IMR-90 (cell line): ENCODE results near the gene PYCARD. TPM values are rescaled to one million over a fixed set of nuclear protein-coding genes. Genes with fewer than 3 reads are reported as not detected.

Source experiments
- ATAC-seq: fragments of 200-7000 bp; cut with Tn5 transposase; 2 replicates; pipeline ENCODE4 v1.9.1; 2020; ENCODE audit warnings: low read depth, mild to moderate bottlenecking, moderate library complexity
- BruUV-seq: library from RNA; stranded (reverse); fragments of 400-500 nt; replicated peaks from 2 replicates; lab custom pipeline; 2021; lab: Mats Ljungman, UMichigan
- CTCF ChIA-PET: fragments of 300-600 bp; formaldehyde crosslinking; extraction: SDS; loops from one replicate; lab custom pipeline; 2021; ENCODE audit warnings: antibody characterized with exemption; lab: Yijun Ruan, JAX
- POLR2A ChIA-PET: fragments of 300-600 bp; sonication (Branson Sonifier 250); formaldehyde crosslinking; loops from one replicate; lab custom pipeline; 2022; ENCODE audit warnings: antibody characterized with exemption; ENCODE audit not compliant: unreplicated experiment; lab: Charles Lee
- DNase-seq: peaks from one replicate; pipeline ENCODE4 v3.0.0; 2013
- H2AFZ ChIP-seq: replicated peaks from 2 replicates; pipeline ENCODE3; 2013; ENCODE audit warnings: low read length, mild to moderate bottlenecking; ENCODE audit not compliant: poor library complexity
- H2AK5ac ChIP-seq: 2 replicates; pipeline ENCODE4 v1.6.1; 2013; ENCODE audit warnings: low read depth, low read length, inconsistent platforms
- H2AK9ac ChIP-seq: replicated peaks from 2 replicates; pipeline ENCODE3; 2013; ENCODE audit warnings: mild to moderate bottlenecking, low read depth, low read length, moderate library complexity; ENCODE audit not compliant: poor library complexity
- H2BK120ac ChIP-seq: 2 replicates; pipeline ENCODE4 v1.6.1; 2013; ENCODE audit warnings: low read depth, low read length, inconsistent platforms
- H2BK15ac ChIP-seq: 3 replicates; pipeline ENCODE4 v1.6.1; 2013; ENCODE audit warnings: low read depth, low read length, inconsistent platforms
- H2BK20ac ChIP-seq: 2 replicates; pipeline ENCODE4 v1.6.1; 2013; ENCODE audit warnings: low read depth, mild to moderate bottlenecking, inconsistent platforms, low read length, moderate library complexity
- H2BK5ac ChIP-seq: 2 replicates; pipeline ENCODE4 v1.6.1; 2013; ENCODE audit warnings: mild to moderate bottlenecking, low read depth, low read length, inconsistent platforms; ENCODE audit not compliant: poor library complexity, severe bottlenecking
- H3K14ac ChIP-seq: replicated peaks from 2 replicates; pipeline ENCODE4 v1.6.1; 2013; ENCODE audit warnings: low read depth, low read length, inconsistent platforms
- H3K18ac ChIP-seq: 2 replicates; pipeline ENCODE4 v1.6.1; 2013; ENCODE audit warnings: low read depth, low read length, control low read depth
- H3K23ac ChIP-seq: 2 replicates; pipeline ENCODE4 v1.6.1; 2013; ENCODE audit warnings: low read depth, low read length, inconsistent platforms
- H3K27ac ChIP-seq: 2 replicates; pipeline ENCODE4 v1.5.1; 2013; ENCODE audit warnings: mild to moderate bottlenecking, control low read depth, low read length; ENCODE audit not compliant: insufficient read depth
- H3K27me3 ChIP-seq: 2 replicates; pipeline ENCODE4 v1.6.1; 2013; ENCODE audit warnings: low read length; ENCODE audit not compliant: control insufficient read depth, insufficient read depth
- H3K36me3 ChIP-seq: 2 replicates; pipeline ENCODE4 v1.6.1; 2013; ENCODE audit warnings: low read length, mixed read lengths; ENCODE audit not compliant: control insufficient read depth, insufficient read depth
- H3K4ac ChIP-seq: 2 replicates; pipeline ENCODE4 v1.6.1; 2013; ENCODE audit warnings: low read depth, low read length, inconsistent platforms
- H3K4me1 ChIP-seq: 2 replicates; pipeline ENCODE4 v1.6.1; 2013; ENCODE audit warnings: low read length, mixed read lengths; ENCODE audit not compliant: control insufficient read depth, insufficient read depth
- H3K4me2 ChIP-seq: 2 replicates; pipeline ENCODE4 v1.6.1; 2013; ENCODE audit warnings: low read depth, mild to moderate bottlenecking, control low read depth, low read length, moderate library complexity
- H3K4me3 ChIP-seq: 2 replicates; pipeline ENCODE4 v1.5.1; 2013; ENCODE audit warnings: low read depth, mild to moderate bottlenecking, control low read depth, low read length, moderate library complexity; ENCODE audit not compliant: insufficient read depth
- H3K56ac ChIP-seq: 2 replicates; pipeline ENCODE4 v1.6.1; 2013; ENCODE audit warnings: low read length, inconsistent platforms; ENCODE audit not compliant: insufficient read depth; ENCODE audit errors: extremely low read depth
- H3K79me1 ChIP-seq, 2 experiments: 2 replicates each; pipeline ENCODE4 v1.6.1; 2013; ENCODE audit warnings: low read length in 2 of 2, inconsistent platforms in 1 of 2, low read depth in 1 of 2
- H3K9ac ChIP-seq: 2 replicates; pipeline ENCODE4 v1.6.1; 2013; ENCODE audit warnings: low read depth, low read length, control low read depth
- H3K9me1 ChIP-seq: 2 replicates; pipeline ENCODE4 v1.6.1; 2013; ENCODE audit warnings: low read length, inconsistent platforms; ENCODE audit not compliant: insufficient read depth
- H3K9me3 ChIP-seq: 2 replicates; pipeline ENCODE4 v1.6.1; 2013; ENCODE audit warnings: low read length; ENCODE audit not compliant: control insufficient read depth, insufficient read depth
- H4K20me1 ChIP-seq: 2 replicates; pipeline ENCODE4 v1.6.1; 2013; ENCODE audit warnings: low read length, inconsistent platforms; ENCODE audit not compliant: insufficient read depth
- H4K5ac ChIP-seq: 2 replicates; pipeline ENCODE4 v1.6.1; 2013; ENCODE audit warnings: mild to moderate bottlenecking, low read depth, low read length, control low read depth
- H4K8ac ChIP-seq, 2 experiments: 2 replicates each; pipeline ENCODE4 v1.6.1; 2013; ENCODE audit warnings: low read depth in 2 of 2, low read length in 2 of 2, control low read depth in 1 of 2, inconsistent platforms in 1 of 2
- H4K91ac ChIP-seq: 2 replicates; pipeline ENCODE4 v1.6.1; 2013; ENCODE audit warnings: low read depth, low read length, inconsistent platforms; ENCODE audit not compliant: insufficient read depth
- BHLHE40 ChIP-seq: fragments of 150-350 bp; IDR thresholded peaks from 2 replicates; pipeline ENCODE4 v1.6.1; 2016; ENCODE audit warnings: mild to moderate bottlenecking, low read depth, low read length
- CEBPB ChIP-seq: IDR thresholded peaks from 2 replicates; pipeline ENCODE4 v1.6.1; 2012; ENCODE audit warnings: low read depth, low read length, improper control_type of control experiment
- CHD1 ChIP-seq: IDR thresholded peaks from 2 replicates; pipeline ENCODE4 v1.6.1; 2012; ENCODE audit warnings: low read depth, low read length, improper control_type of control experiment
- CTCF ChIP-seq: conservative IDR thresholded peaks from 2 replicates; pipeline ENCODE4 v1.5.1; 2012; ENCODE audit warnings: mild to moderate bottlenecking, low read depth, low read length, improper control_type of control experiment
- ELK1 ChIP-seq: fragments of 150-350 bp; IDR thresholded peaks from 2 replicates; pipeline ENCODE4 v1.6.1; 2016; ENCODE audit warnings: low read depth, mild to moderate bottlenecking, low read length, moderate library complexity, borderline replicate concordance
- FOS ChIP-seq: fragments of 150-350 bp; IDR thresholded peaks from 2 replicates; pipeline ENCODE4 v1.6.1; 2016; ENCODE audit warnings: low read depth, low read length
- MAFK ChIP-seq: IDR thresholded peaks from 2 replicates; pipeline ENCODE4 v1.6.1; 2012; ENCODE audit warnings: low read depth, low read length, improper control_type of control experiment
- MAZ ChIP-seq: IDR thresholded peaks from 2 replicates; pipeline ENCODE4 v1.6.1; 2012; ENCODE audit warnings: low read depth, mild to moderate bottlenecking, low read length, improper control_type of control experiment, moderate library complexity, borderline replicate concordance
- MXI1 ChIP-seq: IDR thresholded peaks from 2 replicates; pipeline ENCODE4 v1.6.1; 2012; ENCODE audit warnings: low read depth, mild to moderate bottlenecking, low read length, moderate library complexity, borderline replicate concordance
- NFE2L2 ChIP-seq: fragments of 150-350 bp; IDR thresholded peaks from 2 replicates; pipeline ENCODE4 v1.6.1; 2016; ENCODE audit warnings: low read depth, mild to moderate bottlenecking, low read length
- POLR2A ChIP-seq: IDR thresholded peaks from 2 replicates; pipeline ENCODE4 v1.6.1; 2012; ENCODE audit warnings: mild to moderate bottlenecking, low read depth, low read length
- RAD21 ChIP-seq: IDR thresholded peaks from 2 replicates; pipeline ENCODE4 v1.6.1; 2012; ENCODE audit warnings: low read length, improper control_type of control experiment
- RCOR1 ChIP-seq: IDR thresholded peaks from 2 replicates; pipeline ENCODE4 v1.6.1; 2012; ENCODE audit warnings: mild to moderate bottlenecking, low read length, improper control_type of control experiment; ENCODE audit not compliant: insufficient replicate concordance
- RFX5 ChIP-seq: IDR thresholded peaks from 2 replicates; pipeline ENCODE4 v1.8.0; 2012; ENCODE audit warnings: low read depth, mild to moderate bottlenecking, low read length, moderate library complexity
- SMC3 ChIP-seq: fragments of 150-350 bp; IDR thresholded peaks from 2 replicates; pipeline ENCODE4 v1.6.1; 2016; ENCODE audit warnings: low read depth, mild to moderate bottlenecking, antibody characterized with exemption, low read length, moderate library complexity
- WGBS, 2 experiments: methylation state at CpG; one replicate each; pipeline versions ENCODE4 v1.1.5 to v1.1.7; 2013; ENCODE audit warnings: missing lambda C conversion rate in 2 of 2; ENCODE audit not compliant: insufficient read length in 1 of 2; ENCODE audit errors: extremely low coverage in 2 of 2; 5-methylcytosine and 5-hydroxymethylcytosine counted together
- dilution Hi-C: fragments of 300-500 bp; cut with HindIII; formaldehyde crosslinking; loops from one replicate; pipeline ENCODE4 v1.14.3; 2018; ENCODE audit warnings: low sequenced_read_pairs; ENCODE audit not compliant: unreplicated experiment
- in situ Hi-C: fragments of 300-500 bp; cut with MboI; formaldehyde crosslinking; loops from 3 replicates; pipeline ENCODE4 v1.14.3; 2019; ENCODE audit warnings: low sequenced_read_pairs, inconsistent platforms, mixed read lengths
- intact Hi-C: fragments of 100-400 bp; cut with micrococcal nuclease; formaldehyde crosslinking; loops from 2 replicates; pipeline ENCODE4 v1.10.0; 2022
- polyA plus RNA-seq, 3 experiments: library from polyadenylated mRNA; depleted of rRNA; stranded (reverse); fragments of >200 nt; gene quantifications; 2 replicates each; pipeline ENCODE4 v1.2.3, GENCODE V29; 2012; ENCODE audit warnings: low replicate concordance in 1 of 3
- total RNA-seq: library from RNA; depleted of rRNA; stranded (reverse); fragments of >200 nt; gene quantifications from 2 replicates; pipeline ENCODE4 v1.2.3, GENCODE V29; 2012
- TF ChIP-seq, protein P1 (sequence below): fragments of 150-350 bp; IDR thresholded peaks from 2 replicates; pipeline ENCODE4 v1.6.1; 2017; ENCODE audit warnings: mild to moderate bottlenecking, antibody characterized with exemption, low read length, low read depth

PYCARD gene
- total and polyA plus RNA-seq, 2 of the 4 experiments (the other 2 are of a cell fraction) = 10.2 to 20.5 TPM

GRCh38 chr16:31213342-31213741 lies 10.8 kb upstream of the PYCARD start:
- CTCF ChIA-PET = no interaction called here
- no peak overlapping the region for H3K4me3 ChIP-seq
- H3K9me1 ChIP-seq = no peaks in the 10 kb centered on the region
- no peak overlapping the region for H2BK5ac ChIP-seq
- POLR2A ChIA-PET = interaction anchor here (1.2 kb wide), 1 partner anchor 11 kb away, joined by 3 read pairs; the partner anchor contains the start of gene PYCARD
- TF ChIP-seq CEBPB (no peak), RAD21 (no peak), MAZ (no peak), NFE2L2 (no peak), SMC3 (no peak), BHLHE40 (no peak), RCOR1 (no peak), MAFK (no peak), ELK1 (no peak), MXI1 (no peak), CTCF (no peak), CHD1 (no peak), FOS (no peak), RFX5 (no peak), POLR2A (no peak)
- TF ChIP-seq, protein P1, sequence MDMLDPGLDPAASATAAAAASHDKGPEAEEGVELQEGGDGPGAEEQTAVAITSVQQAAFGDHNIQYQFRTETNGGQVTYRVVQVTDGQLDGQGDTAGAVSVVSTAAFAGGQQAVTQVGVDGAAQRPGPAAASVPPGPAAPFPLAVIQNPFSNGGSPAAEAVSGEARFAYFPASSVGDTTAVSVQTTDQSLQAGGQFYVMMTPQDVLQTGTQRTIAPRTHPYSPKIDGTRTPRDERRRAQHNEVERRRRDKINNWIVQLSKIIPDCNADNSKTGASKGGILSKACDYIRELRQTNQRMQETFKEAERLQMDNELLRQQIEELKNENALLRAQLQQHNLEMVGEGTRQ = no peak
- WGBS, 2 experiments = no CpG with 5 or more reads among the region's 1 CpG
- no peak overlapping the region for H2AK5ac ChIP-seq
- H3K4ac ChIP-seq = no peak overlapping the region
- H2BK15ac ChIP-seq = no peak overlapping the region
- H4K8ac ChIP-seq = no peak overlapping the region
- H2AK9ac ChIP-seq = no peak overlapping the region
- H3K56ac ChIP-seq = no peak overlapping the region
- no peak overlapping the region for H3K9ac ChIP-seq
- H3K27me3 ChIP-seq = peaks cover 59% of the 10 kb centered on the region
- no TSS peak for BruUV-seq
- peaks cover 4% of the 10 kb centered on the region; the same call in 1 of the 2 replicates for H3K4me1 ChIP-seq
- H2BK20ac ChIP-seq = no peak overlapping the region
- no peak overlapping the region for H3K27ac ChIP-seq
- no peak for ATAC-seq
- intact Hi-C loops = loop anchor here (10.0 kb wide), 1 partner anchor 481 kb away; no protein-coding TSS in a partner anchor
- no peaks in the 10 kb centered on the region for H3K79me1 ChIP-seq
- no peaks in the 10 kb centered on the region for H3K9me3 ChIP-seq
- dilution Hi-C loops = no loop called here
- no peak overlapping the region for H3K4me2 ChIP-seq
- H3K36me3 ChIP-seq = no peaks in the 10 kb centered on the region
- DNase-seq = no peak
- H3K23ac ChIP-seq = no peak overlapping the region
- no peak overlapping the region for H4K91ac ChIP-seq
- in situ Hi-C loops = no loop called here
- H2BK120ac ChIP-seq = no peak overlapping the region
- H4K20me1 ChIP-seq = no peaks in the 10 kb centered on the region; the same call in 1 of the 2 replicates
- H4K5ac ChIP-seq = no peak overlapping the region
- no peak overlapping the region for H2AFZ ChIP-seq
- no peak overlapping the region for H3K18ac ChIP-seq
- no peak overlapping the region for H3K14ac ChIP-seq
